Neural crest cell (in vitro differentiated cells): ENCODE results near the gene GPC4. TPM values are rescaled to one million over a fixed set of nuclear protein-coding genes. Genes with fewer than 3 reads are reported as not detected.

ENCODE experiments used
- DNase-seq: peaks from one replicate; pipeline ENCODE4 v3.0.0; 2021; ENCODE audit warnings: low read depth, mixed read lengths, low spot score
- H3K27ac Mint-ChIP-seq: one replicate; pipeline ENCODE4 v1.8.0; 2021; ENCODE audit warnings: mild to moderate bottlenecking, mixed read lengths; ENCODE audit not compliant: unreplicated experiment
- H3K27me3 Mint-ChIP-seq: 2 replicates; pipeline ENCODE4 v1.8.0; 2021; ENCODE audit warnings: low read depth, mild to moderate bottlenecking, mixed read lengths
- H3K36me3 Mint-ChIP-seq: 2 replicates; pipeline ENCODE4 v1.8.0; 2021; ENCODE audit warnings: low read depth, mild to moderate bottlenecking, mixed read lengths
- H3K4me1 Mint-ChIP-seq: 2 replicates; pipeline ENCODE4 v1.8.0; 2021; ENCODE audit warnings: mixed read lengths
- H3K4me3 Mint-ChIP-seq: one replicate; pipeline ENCODE4 v1.8.0; 2021; ENCODE audit warnings: mild to moderate bottlenecking, mixed read lengths
- H3K9me3 Mint-ChIP-seq: 2 replicates; pipeline ENCODE4 v1.8.0; 2021; ENCODE audit warnings: mixed read lengths
- CTCF ChIP-seq: fragments of 200-600 bp; sonication (generic); conservative IDR thresholded peaks from 2 replicates; pipeline ENCODE4 v1.5.0; 2021; ENCODE audit warnings: antibody characterized with exemption, mild to moderate bottlenecking
- total RNA-seq: library from RNA; stranded (reverse); gene quantifications from 2 replicates; pipeline ENCODE4 v1.2.1, GENCODE V29; 2021

Gene GPC4
- total RNA-seq, 1 donor from 2014 or later = 22.3 TPM

- H3K4me3 Mint-ChIP-seq = peak overlapping the region; percentile 75
- peak; percentile 15 for DNase-seq
- H3K4me1 Mint-ChIP-seq = peaks cover 22% of the 10 kb centered on the region
- no peak overlapping the region for H3K27ac Mint-ChIP-seq
- no peak for TF ChIP-seq CTCF
- no peaks in the 10 kb centered on the region for H3K27me3 Mint-ChIP-seq
- no peaks in the 10 kb centered on the region for H3K36me3 Mint-ChIP-seq
- no peaks in the 10 kb centered on the region for H3K9me3 Mint-ChIP-seq
Observed at GRCh38 chrX:133444952-133445831, 29.9 kb upstream of the GPC4 start.

- no peak for TF ChIP-seq CTCF
- DNase-seq = no peak
- Mint-ChIP-seq H3K27ac (no peak overlapping the region), H3K4me1 (peaks cover 28% of the 10 kb centered on the region), H3K27me3 (no peaks in the 10 kb centered on the region), H3K36me3 (no peaks in the 10 kb centered on the region), H3K4me3 (peak overlapping the region; percentile 1), H3K9me3 (no peaks in the 10 kb centered on the region)
Observed at GRCh38 chrX:133444196-133444595, 28.9 kb upstream of the GPC4 start.

- Mint-ChIP-seq H3K9me3 (no peaks in the 10 kb centered on the region), H3K4me3 (no peak overlapping the region), H3K27me3 (no peaks in the 10 kb centered on the region), H3K36me3 (no peaks in the 10 kb centered on the region), H3K4me1 (peaks cover 52% of the 10 kb centered on the region), H3K27ac (no peak overlapping the region)
- no peak for DNase-seq
- no peak for TF ChIP-seq CTCF
Observed at GRCh38 chrX:133440797-133441163, 25.5 kb upstream of the GPC4 start.

- no peak for TF ChIP-seq CTCF
- no peaks in the 10 kb centered on the region for H3K9me3 Mint-ChIP-seq
- H3K27ac Mint-ChIP-seq = no peak overlapping the region
- H3K4me1 Mint-ChIP-seq = peaks cover 52% of the 10 kb centered on the region
- no peak overlapping the region for H3K4me3 Mint-ChIP-seq
- no peak for DNase-seq
- H3K36me3 Mint-ChIP-seq = no peaks in the 10 kb centered on the region
- no peaks in the 10 kb centered on the region for H3K27me3 Mint-ChIP-seq
Observed at GRCh38 chrX:133440081-133440796, 24.9 kb upstream of the GPC4 start.

GRCh38 chrX:133437766-133438165 is 22.5 kb upstream of the GPC4 start:
- H3K36me3 Mint-ChIP-seq = peaks cover 3% of the 10 kb centered on the region
- no peak for TF ChIP-seq CTCF
- H3K27me3 Mint-ChIP-seq = no peaks in the 10 kb centered on the region
- peaks cover 50% of the 10 kb centered on the region for H3K4me1 Mint-ChIP-seq
- peaks cover 3% of the 10 kb centered on the region for H3K9me3 Mint-ChIP-seq
- no peak overlapping the region for H3K27ac Mint-ChIP-seq
- DNase-seq = no peak
- H3K4me3 Mint-ChIP-seq = no peak overlapping the region
